ENCODE measurements around the gene COL9A3.

Gene COL9A3

GRCh38 chr20:62823688-62824475 lies 7.0 kb downstream of the COL9A3 start:
- DNase-seq (ENCODE audit: low read depth, low spot score) = no peak

GRCh38 chr20:62824476-62825332 lies 7.9 kb downstream of the COL9A3 start:
- DNase-seq (ENCODE audit: low read depth, low spot score) = no peak

- no peak for DNase-seq (ENCODE audit: low read depth, low spot score)
Observed at GRCh38 chr20:62825333-62825985, 8.6 kb downstream of the COL9A3 start.

GRCh38 chr20:62825986-62826645 lies 9.3 kb downstream of the COL9A3 start:
- no peak for DNase-seq (ENCODE audit: low read depth, low spot score)

GRCh38 chr20:62826646-62827310 lies 9.9 kb downstream of the COL9A3 start:
- no peak for DNase-seq (ENCODE audit: low read depth, low spot score)

GRCh38 chr20:62827311-62828038 lies 10.6 kb downstream of the COL9A3 start:
- DNase-seq (ENCODE audit: low read depth, low spot score) = no peak

GRCh38 chr20:62828051-62828450 lies 11.2 kb downstream of the COL9A3 start:
- no peak for DNase-seq (ENCODE audit: low read depth, low spot score)

- no peak for DNase-seq (ENCODE audit: low read depth, low spot score)
Observed at GRCh38 chr20:62828511-62829230, 11.8 kb downstream of the COL9A3 start.

GRCh38 chr20:62829231-62830230 lies 12.7 kb downstream of the COL9A3 start:
- DNase-seq (ENCODE audit: low read depth, low spot score) = no peak

GRCh38 chr20:62830251-62830650 lies 13.4 kb downstream of the COL9A3 start:
- DNase-seq (ENCODE audit: low read depth, low spot score) = no peak

- DNase-seq (ENCODE audit: low read depth, low spot score) = no peak
Observed at GRCh38 chr20:62830821-62831220, 14.0 kb downstream of the COL9A3 start.

- DNase-seq (ENCODE audit: low read depth, low spot score) = no peak
Observed at GRCh38 chr20:62831361-62831788, 14.5 kb downstream of the COL9A3 start.

- no peak for DNase-seq (ENCODE audit: low read depth, low spot score)
Observed at GRCh38 chr20:62831854-62832211, 15.0 kb downstream of the COL9A3 start.

- no peak for DNase-seq (ENCODE audit: low read depth, low spot score)
Observed at GRCh38 chr20:62832212-62832922, 15.5 kb downstream of the COL9A3 start.

GRCh38 chr20:62832951-62833391 lies 16.1 kb downstream of the COL9A3 start:
- DNase-seq (ENCODE audit: low read depth, low spot score) = no peak

GRCh38 chr20:62834967-62835730 lies 18.3 kb downstream of the COL9A3 start:
- no peak for DNase-seq (ENCODE audit: low read depth, low spot score)

Data from iPS DF 19.7 (cell line).